Smooth muscle cell (in vitro differentiated cells): Measurements from ENCODE around the gene ZNF649. TPM values are rescaled to one million over a fixed set of nuclear protein-coding genes. Genes with fewer than 3 reads are reported as not detected.

Source experiments
- DNase-seq: peaks from one replicate; lab custom pipeline; 2025; ENCODE audit not compliant: unreplicated experiment; lab: John Stamatoyannopoulos, UW
- H2AFZ ChIP-seq: fragments of 200-600 bp; sonication (generic); 2 replicates; pipeline ENCODE4 v1.6.0; 2016; ENCODE audit warnings: antibody characterized with exemption, low read depth, mild to moderate bottlenecking
- H3F3A ChIP-seq: fragments of 200-600 bp; sonication (generic); 2 replicates; pipeline ENCODE4 v1.6.0; 2017; ENCODE audit warnings: antibody characterized with exemption, low read depth
- H3K27ac ChIP-seq: fragments of 200-600 bp; sonication (generic); 2 replicates; pipeline ENCODE4 v1.5.1; 2016; ENCODE audit warnings: low read depth, mild to moderate bottlenecking
- H3K27me3 ChIP-seq: fragments of 200-600 bp; sonication (generic); 2 replicates; pipeline ENCODE4 v1.6.1; 2016; ENCODE audit warnings: low read depth, mild to moderate bottlenecking
- H3K36me3 ChIP-seq: fragments of 200-600 bp; sonication (generic); 2 replicates; pipeline ENCODE4 v1.5.1; 2016; ENCODE audit warnings: low read depth
- H3K4me1 ChIP-seq: fragments of 200-600 bp; sonication (generic); 2 replicates; pipeline ENCODE4 v1.5.1; 2016; ENCODE audit warnings: low read depth
- H3K4me2 ChIP-seq: fragments of 200-600 bp; sonication (generic); 2 replicates; pipeline ENCODE4 v1.6.0; 2016; ENCODE audit warnings: mild to moderate bottlenecking
- H3K4me3 ChIP-seq: fragments of 200-600 bp; sonication (generic); 2 replicates; pipeline ENCODE4 v1.5.1; 2016; ENCODE audit warnings: mild to moderate bottlenecking
- H3K79me2 ChIP-seq: fragments of 200-600 bp; sonication (generic); 2 replicates; pipeline ENCODE4 v1.6.0; 2016; ENCODE audit warnings: low read depth, mild to moderate bottlenecking
- H3K9ac ChIP-seq: fragments of 200-600 bp; sonication (generic); 2 replicates; pipeline ENCODE4 v1.6.0; 2016; ENCODE audit warnings: low read depth
- H3K9me3 ChIP-seq: fragments of 200-600 bp; sonication (generic); replicated peaks from 2 replicates; pipeline ENCODE4 v1.5.1; 2016; ENCODE audit warnings: low read depth
- H4K20me1 ChIP-seq: fragments of 200-600 bp; sonication (generic); 2 replicates; pipeline ENCODE4 v1.6.0; 2016; ENCODE audit warnings: low read depth
- WGBS: methylation state at CpG from one replicate; pipeline ENCODE4 v1.1.7; 2016; ENCODE audit warnings: low lambda C conversion rate; 5-methylcytosine and 5-hydroxymethylcytosine counted together
- polyA plus RNA-seq: library from polyadenylated mRNA; unstranded; fragments of >200 nt; fragmentation: Nextera tagmentation; extraction: Ambion mirVana; gene quantifications from 2 replicates; pipeline ENCODE4 v1.2.1, GENCODE V29; 2016
- total RNA-seq: library from RNA; depleted of rRNA; stranded (reverse); fragments of >200 nt; gene quantifications from 2 replicates; pipeline ENCODE4 v1.2.3, GENCODE V29; 2014
- TF ChIP-seq, protein P1 (sequence below): fragments of 200-600 bp; sonication (generic); IDR thresholded peaks from 2 replicates; pipeline ENCODE4 v1.5.1; 2017; ENCODE audit warnings: borderline replicate concordance, mild to moderate bottlenecking, antibody characterized with exemption; ENCODE audit not compliant: insufficient read depth, poor library complexity, severe bottlenecking

The ZNF649 gene
- total RNA-seq: 6.1 and 8.7 TPM in 2 replicates
- polyA plus RNA-seq: 3.2 and 4.1 TPM in 2 replicates

DNA sequence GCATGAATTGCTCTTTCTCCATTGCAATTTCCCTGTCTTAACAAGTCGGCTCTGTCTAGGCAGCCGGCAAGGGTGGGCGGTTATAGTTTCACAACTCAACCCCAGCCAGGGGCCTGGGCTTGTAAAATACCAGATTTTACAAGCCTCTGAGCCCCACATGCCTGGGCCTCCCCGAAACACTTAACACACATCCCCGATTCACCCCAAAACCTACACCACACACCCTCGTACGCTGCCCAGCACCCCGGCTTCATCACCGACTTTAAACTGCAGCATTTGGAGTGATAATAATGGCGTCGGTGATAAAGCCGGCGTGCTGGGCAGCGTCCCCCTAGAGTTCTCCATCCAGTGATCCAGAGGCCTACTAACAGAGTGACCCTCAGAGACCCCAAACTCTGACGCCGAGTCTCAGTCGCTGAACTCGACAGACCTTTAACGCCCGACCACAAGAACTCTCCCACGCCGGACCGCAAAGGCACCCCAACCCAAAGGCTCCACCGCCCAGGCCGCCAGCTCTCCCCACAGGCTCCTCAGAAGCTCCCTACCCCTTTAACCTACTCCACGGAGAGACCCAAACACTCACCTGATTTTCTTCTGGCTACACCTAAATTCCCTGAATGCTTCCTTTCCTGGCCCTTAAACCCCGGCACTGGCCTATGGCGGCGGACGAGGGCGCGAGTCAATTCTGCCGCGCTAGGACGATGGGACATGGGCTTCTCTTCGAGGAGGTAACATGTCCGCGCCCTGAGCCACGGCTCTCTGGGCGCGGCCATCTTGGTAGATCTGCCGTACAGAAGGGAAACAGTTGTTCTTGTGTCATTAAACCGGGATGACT is at the start of gene ZNF649:
TSS of gene ZNF649 (minus strand) at position 687 of the 835 bp plus-strand sequence. CDS start 4,910 bp downstream, outside the sequence.
- H3K79me2 ChIP-seq: peaks cover 47% of the 10 kb centered on the region

DNA sequence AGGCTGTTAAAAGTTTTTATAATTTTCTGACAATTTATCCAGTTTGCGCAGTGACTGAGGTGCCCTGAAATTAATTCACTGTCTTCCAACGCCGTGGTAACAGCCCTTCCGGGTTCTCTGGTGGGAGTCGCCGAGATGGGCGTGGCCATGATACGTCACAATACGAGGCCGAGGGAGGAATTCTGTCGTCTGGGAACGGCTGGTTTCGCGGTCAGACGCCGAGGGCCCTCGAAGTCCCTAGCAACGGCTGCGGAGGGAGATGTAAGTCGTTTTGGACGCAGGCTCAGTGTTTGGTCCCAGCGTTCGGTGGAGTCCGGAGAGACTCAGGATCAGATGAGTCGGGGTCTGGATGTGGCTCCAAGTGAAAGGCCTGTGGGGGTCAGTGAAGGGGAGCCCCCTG is 44.2 kb upstream of the ZNF649 start:
- H3K27me3 ChIP-seq: no peaks in the 10 kb centered on the region
- no peaks in the 10 kb centered on the region for H3F3A ChIP-seq
- H3K79me2 ChIP-seq: no peaks in the 10 kb centered on the region
- no peak overlapping the region for H3K9ac ChIP-seq
- H3K4me2 ChIP-seq: no peak overlapping the region
- peaks cover 21% of the 10 kb centered on the region for H3K36me3 ChIP-seq
- peaks cover 42% of the 10 kb centered on the region for H3K9me3 ChIP-seq
- TF ChIP-seq, protein P1, sequence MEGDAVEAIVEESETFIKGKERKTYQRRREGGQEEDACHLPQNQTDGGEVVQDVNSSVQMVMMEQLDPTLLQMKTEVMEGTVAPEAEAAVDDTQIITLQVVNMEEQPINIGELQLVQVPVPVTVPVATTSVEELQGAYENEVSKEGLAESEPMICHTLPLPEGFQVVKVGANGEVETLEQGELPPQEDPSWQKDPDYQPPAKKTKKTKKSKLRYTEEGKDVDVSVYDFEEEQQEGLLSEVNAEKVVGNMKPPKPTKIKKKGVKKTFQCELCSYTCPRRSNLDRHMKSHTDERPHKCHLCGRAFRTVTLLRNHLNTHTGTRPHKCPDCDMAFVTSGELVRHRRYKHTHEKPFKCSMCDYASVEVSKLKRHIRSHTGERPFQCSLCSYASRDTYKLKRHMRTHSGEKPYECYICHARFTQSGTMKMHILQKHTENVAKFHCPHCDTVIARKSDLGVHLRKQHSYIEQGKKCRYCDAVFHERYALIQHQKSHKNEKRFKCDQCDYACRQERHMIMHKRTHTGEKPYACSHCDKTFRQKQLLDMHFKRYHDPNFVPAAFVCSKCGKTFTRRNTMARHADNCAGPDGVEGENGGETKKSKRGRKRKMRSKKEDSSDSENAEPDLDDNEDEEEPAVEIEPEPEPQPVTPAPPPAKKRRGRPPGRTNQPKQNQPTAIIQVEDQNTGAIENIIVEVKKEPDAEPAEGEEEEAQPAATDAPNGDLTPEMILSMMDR: no peak
- H2AFZ ChIP-seq: no peak overlapping the region
- H3K4me1 ChIP-seq: no peaks in the 10 kb centered on the region
- no peak for DNase-seq
- H4K20me1 ChIP-seq: no peaks in the 10 kb centered on the region
- H3K4me3 ChIP-seq: no peak overlapping the region
- 96% methylated on average over 25 of the region's 25 CpGs for WGBS
- H3K27ac ChIP-seq: no peak overlapping the region

More for the DNA sequence above, at the start of gene ZNF649:
- Histone ChIP-seq H3K27me3 (no peaks in the 10 kb centered on the region), H3K27ac (peak within 1 kb of the TSS; percentile 45), H3K4me3 (peak within 1 kb of the TSS; percentile 87), H4K20me1 (no peaks in the 10 kb centered on the region), H2AFZ (peak within 1 kb of the TSS; percentile 95), H3K9me3 (peaks cover 13% of the 10 kb centered on the region), H3K9ac (peak within 1 kb of the TSS; percentile 71), H3K4me1 (no peaks in the 10 kb centered on the region), H3K4me2 (peak within 1 kb of the TSS; percentile 86), H3F3A (no peaks in the 10 kb centered on the region), H3K36me3 (peaks cover 6% of the 10 kb centered on the region)
- WGBS: 1% methylated on average over 43 of the region's 43 CpGs
- DNase-seq: peak; percentile 22
- TF ChIP-seq, protein P1: no peak

DNA sequence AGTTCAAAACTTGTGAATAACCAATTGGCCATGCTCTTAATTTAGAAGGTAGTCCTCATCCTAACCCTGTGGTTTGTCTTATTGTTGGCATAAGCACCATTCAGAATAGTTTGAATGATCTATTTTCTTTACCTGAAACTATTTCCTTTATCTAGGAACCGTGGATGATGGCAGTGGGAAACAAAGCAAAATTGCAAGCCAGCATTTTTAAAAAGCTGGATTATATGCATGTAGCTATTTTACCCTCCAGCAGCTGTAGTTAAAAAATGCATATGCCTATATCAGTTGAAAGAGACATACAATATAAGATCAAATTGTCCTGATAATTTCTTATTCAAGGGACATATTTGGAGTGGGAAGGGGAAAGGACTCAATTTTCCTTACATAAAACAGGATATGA is 41.8 kb upstream of the ZNF649 start:
- H3K4me2 ChIP-seq: no peak overlapping the region
- no peaks in the 10 kb centered on the region for H3K27me3 ChIP-seq
- H3K36me3 ChIP-seq: peaks cover 41% of the 10 kb centered on the region
- no peak overlapping the region for H3K27ac ChIP-seq
- H3K4me3 ChIP-seq: no peak overlapping the region
- no peaks in the 10 kb centered on the region for H3K79me2 ChIP-seq
- TF ChIP-seq, protein P1: no peak
- H2AFZ ChIP-seq: no peak overlapping the region
- DNase-seq: no peak
- 100% methylated on average over 1 of the region's 1 CpG for WGBS
- H3K9ac ChIP-seq: no peak overlapping the region
- H3K9me3 ChIP-seq: peaks cover 59% of the 10 kb centered on the region
- H4K20me1 ChIP-seq: no peaks in the 10 kb centered on the region
- no peaks in the 10 kb centered on the region for H3F3A ChIP-seq
- H3K4me1 ChIP-seq: no peaks in the 10 kb centered on the region
